ENCODE data around the gene CYP2C19. TPM values are rescaled to one million over a fixed set of nuclear protein-coding genes. Genes with fewer than 3 reads are reported as not detected.

The CYP2C19 gene
- total RNA-seq, 2 donors from 2014 or later = 0.16 to 1.9 TPM

DNA sequence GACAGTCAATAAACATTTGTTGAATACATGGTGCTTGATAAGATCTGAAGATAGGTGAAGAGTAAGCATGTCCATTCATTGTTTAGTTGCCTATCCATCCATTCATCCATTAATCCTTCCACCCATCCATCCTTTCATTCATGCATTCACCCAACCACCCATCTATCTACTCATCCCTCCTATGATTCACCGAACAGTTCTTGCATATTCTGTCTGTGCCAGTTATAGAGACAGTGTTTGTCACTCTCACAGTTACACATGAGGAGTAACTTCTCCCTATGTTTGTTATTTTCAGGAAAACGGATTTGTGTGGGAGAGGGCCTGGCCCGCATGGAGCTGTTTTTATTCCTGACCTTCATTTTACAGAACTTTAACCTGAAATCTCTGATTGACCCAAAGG is 90.0 kb downstream of the CYP2C19 start:
- Histone ChIP-seq H3K27me3 (no peaks in the 10 kb centered on the region), H3K9ac (ENCODE audit: low read depth in 2 of 2, low read length in 2 of 2) (no peak overlapping the region), H3K4me3 (no peak overlapping the region), H3K9me3 (no peaks in the 10 kb centered on the region), H3K27ac (no peak overlapping the region), H3K36me3 (no peaks in the 10 kb centered on the region), H3K4me1 (no peaks in the 10 kb centered on the region)
- no peak for DNase-seq
- TF ChIP-seq CTCF (IDR thresholded peaks at IDR 0.05) = no peak
- intact Hi-C loops (cut with DNase I) = no loop called here

DNA sequence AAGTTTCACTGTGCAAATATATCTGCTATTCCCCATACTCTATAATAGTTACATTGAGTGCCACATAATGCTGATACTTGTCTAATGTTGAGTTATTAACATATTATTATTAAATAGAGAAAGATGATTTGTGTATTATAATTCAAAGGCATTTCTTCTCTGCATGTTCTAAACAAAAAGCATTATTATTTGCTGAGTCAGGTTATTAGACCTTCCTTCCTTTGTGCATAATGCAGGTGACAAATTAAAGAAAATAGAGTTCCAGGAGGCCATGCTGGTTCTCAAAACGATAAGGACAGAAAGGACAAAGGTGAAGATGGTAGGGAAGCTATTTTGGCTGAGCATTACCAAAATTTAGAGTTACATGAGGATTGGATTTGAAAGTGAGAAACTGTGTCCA is 90.6 kb downstream of the CYP2C19 start:
- Histone ChIP-seq H3K4me3 (no peak overlapping the region), H3K27ac (no peak overlapping the region), H3K4me1 (no peaks in the 10 kb centered on the region), H3K9ac (ENCODE audit: low read depth in 2 of 2, low read length in 2 of 2) (no peak overlapping the region), H3K9me3 (no peaks in the 10 kb centered on the region), H3K27me3 (no peaks in the 10 kb centered on the region), H3K36me3 (no peaks in the 10 kb centered on the region)
- intact Hi-C loops (cut with DNase I) = no loop called here
- DNase-seq = no peak
- no peak for TF ChIP-seq CTCF (IDR thresholded peaks at IDR 0.05)

- no peak overlapping the region for H3K9ac ChIP-seq (ENCODE audit: low read depth in 2 of 2, low read length in 2 of 2)
- H3K4me3 ChIP-seq = no peak overlapping the region
- no peak overlapping the region for H3K27ac ChIP-seq
- no peaks in the 10 kb centered on the region for H3K27me3 ChIP-seq
- H3K4me1 ChIP-seq = no peaks in the 10 kb centered on the region
- no peak for TF ChIP-seq CTCF (IDR thresholded peaks at IDR 0.05)
- intact Hi-C loops (cut with DNase I) = no loop called here
- H3K36me3 ChIP-seq = no peaks in the 10 kb centered on the region
- DNase-seq = no peak
- H3K9me3 ChIP-seq = no peaks in the 10 kb centered on the region
Measured at GRCh38 chr10:94858005-94858404, 95.5 kb downstream of the CYP2C19 start.

DNA sequence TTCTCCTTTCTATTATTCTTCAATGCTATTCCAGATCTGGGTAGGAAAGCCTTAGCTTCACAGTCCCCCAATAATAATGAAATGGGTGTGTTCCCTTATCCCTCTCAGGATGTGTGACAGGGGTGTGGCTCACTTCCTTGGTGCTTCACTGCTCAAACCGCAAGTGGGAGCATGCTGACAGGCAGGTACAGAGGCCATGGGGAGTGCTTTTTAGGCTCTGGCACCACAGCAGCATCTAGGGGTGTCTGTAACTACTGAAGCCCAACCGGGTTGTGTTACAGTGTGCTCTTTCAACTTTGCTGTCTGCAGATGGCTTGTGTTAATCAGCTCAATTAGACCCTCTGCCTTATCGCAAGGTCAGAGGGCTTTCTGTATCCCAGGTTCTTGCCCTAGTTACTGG is 96.6 kb downstream of the CYP2C19 start:
- intact Hi-C loops (cut with DNase I) = no loop called here
- no peak for TF ChIP-seq CTCF (IDR thresholded peaks at IDR 0.05)
- Histone ChIP-seq H3K27me3 (no peaks in the 10 kb centered on the region), H3K4me1 (no peaks in the 10 kb centered on the region), H3K9ac (ENCODE audit: low read depth in 2 of 2, low read length in 2 of 2) (no peak overlapping the region), H3K36me3 (no peaks in the 10 kb centered on the region), H3K4me3 (no peak overlapping the region), H3K27ac (no peak overlapping the region), H3K9me3 (no peaks in the 10 kb centered on the region)
- DNase-seq = no peak

- no peak for TF ChIP-seq CTCF (IDR thresholded peaks at IDR 0.05)
- H3K9ac ChIP-seq (ENCODE audit: low read depth in 2 of 2, low read length in 2 of 2) = no peak overlapping the region
- H3K4me1 ChIP-seq = no peaks in the 10 kb centered on the region
- H3K27me3 ChIP-seq = no peaks in the 10 kb centered on the region
- H3K9me3 ChIP-seq = no peaks in the 10 kb centered on the region
- no peak for DNase-seq
- no peaks in the 10 kb centered on the region for H3K36me3 ChIP-seq
- intact Hi-C loops (cut with DNase I) = no loop called here
- no peak overlapping the region for H3K4me3 ChIP-seq
- no peak overlapping the region for H3K27ac ChIP-seq
Measured at GRCh38 chr10:94878649-94879048, 116.2 kb downstream of the CYP2C19 start.

GRCh38 chr10:94879214-94879613 is 116.7 kb downstream of the CYP2C19 start:
- H3K27me3 ChIP-seq = no peaks in the 10 kb centered on the region
- no peaks in the 10 kb centered on the region for H3K9me3 ChIP-seq
- no peak overlapping the region for H3K27ac ChIP-seq
- no peaks in the 10 kb centered on the region for H3K36me3 ChIP-seq
- no peak for TF ChIP-seq CTCF (IDR thresholded peaks at IDR 0.05)
- no peaks in the 10 kb centered on the region for H3K4me1 ChIP-seq
- H3K4me3 ChIP-seq = no peak overlapping the region
- DNase-seq = no peak
- no peak overlapping the region for H3K9ac ChIP-seq (ENCODE audit: low read depth in 2 of 2, low read length in 2 of 2)
- intact Hi-C loops (cut with DNase I) = no loop called here
